Hepatocyte (in vitro differentiated cells): Measurements from ENCODE around the gene RNF34. TPM values are rescaled to one million over a fixed set of nuclear protein-coding genes. Genes with fewer than 3 reads are reported as not detected.

Experiments
- DNase-seq: peaks from one replicate; pipeline ENCODE4 v3.0.0-alpha.2; 2016; ENCODE audit warnings: low spot score
- H2AFZ ChIP-seq: fragments of 200-600 bp; sonication (generic); 2 replicates; pipeline ENCODE4 v1.6.0; 2016; ENCODE audit warnings: antibody characterized with exemption, mild to moderate bottlenecking
- H3K27ac ChIP-seq: fragments of 200-600 bp; sonication (generic); 2 replicates; pipeline ENCODE4 v1.5.1; 2016; ENCODE audit warnings: mild to moderate bottlenecking
- H3K27me3 ChIP-seq: fragments of 200-600 bp; sonication (generic); 2 replicates; pipeline ENCODE4 v1.6.1; 2016
- H3K36me3 ChIP-seq: fragments of 200-600 bp; sonication (generic); replicated peaks from 2 replicates; pipeline ENCODE4 v1.5.1; 2016; ENCODE audit warnings: low read depth; ENCODE audit not compliant: insufficient read depth
- H3K4me1 ChIP-seq: fragments of 200-600 bp; sonication (generic); 2 replicates; pipeline ENCODE4 v1.5.1; 2016; ENCODE audit warnings: mild to moderate bottlenecking, moderate library complexity; ENCODE audit not compliant: insufficient read depth
- H3K4me2 ChIP-seq: fragments of 200-600 bp; sonication (generic); 2 replicates; pipeline ENCODE4 v1.6.0; 2016
- H3K4me3 ChIP-seq: fragments of 200-600 bp; sonication (generic); 2 replicates; pipeline ENCODE4 v1.5.1; 2016; ENCODE audit warnings: mild to moderate bottlenecking
- H3K79me2 ChIP-seq: fragments of 200-600 bp; sonication (generic); 2 replicates; pipeline ENCODE4 v1.6.0; 2017; ENCODE audit warnings: mild to moderate bottlenecking
- H3K9me2 ChIP-seq: fragments of 200-600 bp; sonication (generic); replicated peaks from 2 replicates; pipeline ENCODE4 v1.6.0; 2017; ENCODE audit warnings: mild to moderate bottlenecking; ENCODE audit not compliant: insufficient read depth
- H3K9me3 ChIP-seq: fragments of 200-600 bp; sonication (generic); 2 replicates; pipeline ENCODE4 v1.5.1; 2016; ENCODE audit warnings: low read depth, mild to moderate bottlenecking
- H4K20me1 ChIP-seq: fragments of 200-600 bp; sonication (generic); 2 replicates; pipeline ENCODE4 v1.6.0; 2016; ENCODE audit warnings: mild to moderate bottlenecking; ENCODE audit not compliant: insufficient read depth, poor library complexity, severe bottlenecking
- EZH2 ChIP-seq: fragments of 200-600 bp; sonication (generic); IDR thresholded peaks from 2 replicates; pipeline ENCODE4 v1.6.1; 2016; ENCODE audit warnings: antibody characterized with exemption, mild to moderate bottlenecking, borderline replicate concordance
- EZH2phosphoT487 ChIP-seq: fragments of 200-600 bp; sonication (generic); IDR thresholded peaks from one replicate; pipeline ENCODE4 v1.6.1; 2018; ENCODE audit warnings: antibody characterized with exemption, mild to moderate bottlenecking, low read depth, moderate library complexity; ENCODE audit not compliant: unreplicated experiment, severe bottlenecking
- WGBS: methylation state at CpG from one replicate; pipeline ENCODE4 v1.1.6; 2016; ENCODE audit warnings: low lambda C conversion rate; ENCODE audit errors: missing lambda C conversion rate; 5-methylcytosine and 5-hydroxymethylcytosine counted together
- microRNA-seq: library from miRNA; unstranded; fragments of <30 nt; microRNA quantifications from one replicate; pipeline ENCODE4, GENCODE V29; 2017
- polyA plus RNA-seq: library from polyadenylated mRNA; unstranded; fragments of >200 nt; fragmentation: Nextera tagmentation; extraction: Ambion mirVana; gene quantifications from 2 replicates; pipeline ENCODE4 v1.2.1, GENCODE V29; 2016
- total RNA-seq: library from RNA; depleted of rRNA; stranded (reverse); fragments of >200 nt; gene quantifications from 2 replicates; pipeline ENCODE4 v1.2.3, GENCODE V29; 2014
- TF ChIP-seq, protein P1 (sequence below): fragments of 200-600 bp; sonication (generic); IDR thresholded peaks from 2 replicates; pipeline ENCODE4 v1.5.1; 2016; ENCODE audit warnings: antibody characterized with exemption, mild to moderate bottlenecking; ENCODE audit not compliant: poor library complexity

Gene RNF34
- total and polyA plus RNA-seq, 2 experiments from 2014 or later = 37.0 to 42.2 TPM

DNA sequence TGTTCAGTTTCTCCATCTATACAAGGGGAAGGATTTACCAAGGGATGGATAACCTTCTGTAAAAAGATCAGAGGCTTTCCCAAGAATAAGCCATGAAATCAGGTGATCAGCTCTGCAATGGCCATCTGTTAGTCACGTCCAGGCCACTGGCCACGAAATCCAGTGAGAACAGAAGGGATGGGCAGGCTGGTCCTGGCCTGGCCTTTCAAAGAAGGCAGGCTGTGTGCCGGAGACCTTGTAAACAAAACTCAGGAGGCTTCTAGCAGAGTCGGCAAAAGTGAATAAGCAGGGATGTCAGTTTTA lies 68.5 kb downstream of the RNF34 start:
- H4K20me1 ChIP-seq = peaks cover 17% of the 10 kb centered on the region

DNA sequence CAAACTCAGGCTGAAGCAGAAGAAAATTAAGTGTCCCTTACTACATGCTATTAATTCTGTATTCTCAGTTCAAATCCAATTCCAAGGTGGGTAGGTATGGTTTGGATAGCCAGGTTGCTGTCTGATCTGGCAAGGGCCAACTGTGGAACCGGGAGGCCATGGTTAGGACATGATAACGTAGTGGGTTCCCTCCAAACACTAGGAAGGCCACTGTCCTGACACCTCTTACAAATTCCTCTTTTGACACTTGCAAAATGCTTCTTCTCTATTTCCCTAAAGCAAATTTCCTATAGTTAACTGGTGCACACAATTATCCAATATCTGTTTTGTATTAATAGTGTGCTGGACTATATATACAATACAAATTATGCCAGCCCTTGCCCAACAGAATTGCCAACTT lies 70.8 kb downstream of the RNF34 start:
- H3K27ac ChIP-seq = no peak overlapping the region
- no peaks in the 10 kb centered on the region for H3K9me3 ChIP-seq
- H3K79me2 ChIP-seq = peaks cover 1% of the 10 kb centered on the region
- H3K36me3 ChIP-seq = no peaks in the 10 kb centered on the region
- H3K4me1 ChIP-seq = peaks cover 13% of the 10 kb centered on the region
- H3K4me3 ChIP-seq = no peak overlapping the region
- H3K9me2 ChIP-seq = no peaks in the 10 kb centered on the region
- peaks cover under 1% of the 10 kb centered on the region for H4K20me1 ChIP-seq
- no peaks in the 10 kb centered on the region for H3K27me3 ChIP-seq
- no peak overlapping the region for H3K4me2 ChIP-seq
- 98% methylated on average over 2 of the region's 2 CpGs for WGBS
- TF ChIP-seq, protein P1, sequence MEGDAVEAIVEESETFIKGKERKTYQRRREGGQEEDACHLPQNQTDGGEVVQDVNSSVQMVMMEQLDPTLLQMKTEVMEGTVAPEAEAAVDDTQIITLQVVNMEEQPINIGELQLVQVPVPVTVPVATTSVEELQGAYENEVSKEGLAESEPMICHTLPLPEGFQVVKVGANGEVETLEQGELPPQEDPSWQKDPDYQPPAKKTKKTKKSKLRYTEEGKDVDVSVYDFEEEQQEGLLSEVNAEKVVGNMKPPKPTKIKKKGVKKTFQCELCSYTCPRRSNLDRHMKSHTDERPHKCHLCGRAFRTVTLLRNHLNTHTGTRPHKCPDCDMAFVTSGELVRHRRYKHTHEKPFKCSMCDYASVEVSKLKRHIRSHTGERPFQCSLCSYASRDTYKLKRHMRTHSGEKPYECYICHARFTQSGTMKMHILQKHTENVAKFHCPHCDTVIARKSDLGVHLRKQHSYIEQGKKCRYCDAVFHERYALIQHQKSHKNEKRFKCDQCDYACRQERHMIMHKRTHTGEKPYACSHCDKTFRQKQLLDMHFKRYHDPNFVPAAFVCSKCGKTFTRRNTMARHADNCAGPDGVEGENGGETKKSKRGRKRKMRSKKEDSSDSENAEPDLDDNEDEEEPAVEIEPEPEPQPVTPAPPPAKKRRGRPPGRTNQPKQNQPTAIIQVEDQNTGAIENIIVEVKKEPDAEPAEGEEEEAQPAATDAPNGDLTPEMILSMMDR = no peak
- TF ChIP-seq EZH2phosphoT487 (no peak), EZH2 (no peak)
- no peak overlapping the region for H2AFZ ChIP-seq
- no peak for DNase-seq

More for the DNA sequence above, 68.5 kb downstream of the RNF34 start:
- no peak overlapping the region for H2AFZ ChIP-seq
- H3K4me3 ChIP-seq = no peak overlapping the region
- no peak overlapping the region for H3K27ac ChIP-seq
- H3K4me2 ChIP-seq = no peak overlapping the region
- TF ChIP-seq, protein P1 = no peak
- TF ChIP-seq EZH2 (no peak), EZH2phosphoT487 (no peak)
- no peaks in the 10 kb centered on the region for H3K9me3 ChIP-seq
- H3K4me1 ChIP-seq = peaks cover 15% of the 10 kb centered on the region
- H3K9me2 ChIP-seq = no peaks in the 10 kb centered on the region
- peaks cover 24% of the 10 kb centered on the region for H3K79me2 ChIP-seq
- DNase-seq = no peak
- no peaks in the 10 kb centered on the region for H3K36me3 ChIP-seq
- WGBS = 64% methylated on average over 4 of the region's 4 CpGs
- H3K27me3 ChIP-seq = no peaks in the 10 kb centered on the region

DNA sequence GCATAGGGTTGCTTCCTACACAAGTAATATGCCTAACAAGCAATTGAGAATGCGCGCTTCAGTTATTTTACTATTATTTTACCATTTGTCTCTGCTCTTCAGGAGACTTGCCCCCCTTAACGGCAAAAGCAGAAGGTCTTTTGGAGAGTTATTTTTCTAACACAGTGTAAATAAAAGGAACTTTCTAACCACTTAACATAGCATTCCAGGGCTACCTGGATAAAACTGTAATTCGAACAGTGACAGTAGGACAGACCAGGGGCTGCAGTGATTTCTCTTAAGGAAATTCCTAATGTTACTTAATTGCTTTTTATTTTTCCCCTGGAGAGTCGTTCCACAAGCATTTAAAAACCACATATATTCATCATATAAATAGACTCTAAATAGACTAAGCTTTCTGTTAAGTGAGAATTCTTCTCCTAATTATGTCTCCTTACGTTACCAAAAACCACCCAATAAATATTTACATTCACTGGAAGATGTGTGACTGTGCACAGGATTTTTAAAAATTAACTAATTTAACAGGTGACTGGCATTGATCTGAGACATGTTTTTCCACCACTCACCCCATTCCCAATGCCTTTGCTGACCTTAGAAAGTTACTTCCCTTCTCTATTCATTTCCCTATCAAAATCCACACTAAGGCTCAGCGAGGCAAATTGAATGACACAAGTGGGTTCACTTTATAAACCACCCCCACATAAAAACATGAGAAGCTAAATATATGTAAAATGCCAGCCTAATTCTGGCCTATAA lies 72.4 kb downstream of the RNF34 start:
- Histone ChIP-seq H3K79me2 (no peaks in the 10 kb centered on the region), H4K20me1 (no peaks in the 10 kb centered on the region), H3K27ac (no peak overlapping the region), H2AFZ (no peak overlapping the region), H3K4me1 (peaks cover 8% of the 10 kb centered on the region), H3K4me2 (no peak overlapping the region), H3K27me3 (no peaks in the 10 kb centered on the region), H3K36me3 (no peaks in the 10 kb centered on the region), H3K9me3 (no peaks in the 10 kb centered on the region), H3K4me3 (no peak overlapping the region), H3K9me2 (no peaks in the 10 kb centered on the region)
- TF ChIP-seq EZH2phosphoT487 = no peak
- TF ChIP-seq EZH2 = no peak
- TF ChIP-seq, protein P1 = no peak
- WGBS = 64% methylated on average over 7 of the region's 7 CpGs
- DNase-seq = no peak

Small RNAs within 50 kb of the gene (microRNA-seq; reads per million reads assigned to microRNA genes)
- not detected for gene MIR7107

Other genes starting within 250 kb of the RNF34 start
- 81.8 and 114 TPM in 2 replicates for gene P2RX4, start 190.0 kb upstream of the RNF34 start, total RNA-seq
- gene P2RX4, start 190.0 kb upstream of the RNF34 start, polyA plus RNA-seq = 68.1 and 94.6 TPM in 2 replicates
- 20.2 and 21.5 TPM in 2 replicates for gene CAMKK2, start 103.4 kb upstream of the RNF34 start, total RNA-seq
- 16.3 and 21.9 TPM in 2 replicates for gene CAMKK2, start 103.4 kb upstream of the RNF34 start, polyA plus RNA-seq
- gene ANAPC5, start 47.7 kb upstream of the RNF34 start, total RNA-seq = 108 and 110 TPM in 2 replicates
- gene ANAPC5, start 47.7 kb upstream of the RNF34 start, polyA plus RNA-seq = 102 and 109 TPM in 2 replicates
- gene KDM2B, start 180.9 kb downstream of the RNF34 start, total RNA-seq = 18.8 and 22.7 TPM in 2 replicates
- gene KDM2B, start 180.9 kb downstream of the RNF34 start, polyA plus RNA-seq = 13.6 and 18.9 TPM in 2 replicates
- 15.0 and 16.2 TPM in 2 replicates for gene ORAI1, start 226.4 kb downstream of the RNF34 start, total RNA-seq
- 30.9 and 39.1 TPM in 2 replicates for gene ORAI1, start 226.4 kb downstream of the RNF34 start, polyA plus RNA-seq